Epidermal melanocyte (primary cell): ENCODE data around the gene HYDIN.
"Not testable (repeated sequence)": the region's sequence is repeated elsewhere in the genome, so short reads cannot be mapped to it uniquely, and the experiment has no call there.

Experiments used
- DNase-seq: peaks from one replicate; pipeline ENCODE4 v3.0.0; 2011; ENCODE audit warnings: low spot score; ENCODE audit not compliant: insufficient read length

The HYDIN gene

DNA sequence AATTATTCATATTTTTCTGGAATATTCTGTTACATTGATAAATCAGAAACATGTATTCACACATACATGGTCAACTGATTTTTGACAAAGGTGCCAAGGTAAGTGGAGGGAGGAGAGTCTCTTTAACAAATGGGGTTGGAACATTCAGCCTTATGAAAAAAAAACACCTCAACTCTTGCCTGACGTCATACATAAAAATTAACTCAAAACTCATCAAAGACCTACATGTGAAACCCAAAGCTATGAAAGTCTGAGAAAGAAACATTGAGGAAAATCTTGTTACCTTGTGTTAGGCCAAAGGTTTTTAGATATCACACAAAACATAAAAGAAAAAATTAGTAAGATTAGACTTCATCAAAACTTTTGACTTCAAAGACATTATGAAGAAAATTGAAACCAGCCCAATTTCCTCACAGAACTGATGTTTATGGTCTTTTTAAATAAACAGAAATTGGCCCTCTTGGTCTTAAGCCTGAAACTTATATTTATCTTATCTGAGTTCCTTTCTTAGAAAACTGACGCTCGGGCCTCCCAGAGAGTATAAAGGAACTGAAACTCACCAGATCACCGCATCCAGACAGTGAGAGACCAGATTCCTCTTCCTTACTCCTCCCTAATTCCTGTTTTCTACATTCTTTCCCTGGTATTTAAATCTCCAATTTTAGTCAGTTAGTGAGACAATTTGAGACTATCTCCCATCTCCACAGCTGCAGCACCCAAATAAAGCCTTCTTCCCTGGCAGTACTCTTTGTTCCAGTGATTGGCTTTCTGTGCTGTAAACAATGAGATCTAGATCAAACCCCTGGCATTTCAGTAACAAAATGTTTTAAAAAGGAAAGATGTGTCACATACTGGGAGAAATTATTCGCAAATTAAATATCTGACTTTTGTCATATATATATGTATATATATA lies 4.0 kb downstream of the HYDIN start:
- DNase-seq = no peak

DNA sequence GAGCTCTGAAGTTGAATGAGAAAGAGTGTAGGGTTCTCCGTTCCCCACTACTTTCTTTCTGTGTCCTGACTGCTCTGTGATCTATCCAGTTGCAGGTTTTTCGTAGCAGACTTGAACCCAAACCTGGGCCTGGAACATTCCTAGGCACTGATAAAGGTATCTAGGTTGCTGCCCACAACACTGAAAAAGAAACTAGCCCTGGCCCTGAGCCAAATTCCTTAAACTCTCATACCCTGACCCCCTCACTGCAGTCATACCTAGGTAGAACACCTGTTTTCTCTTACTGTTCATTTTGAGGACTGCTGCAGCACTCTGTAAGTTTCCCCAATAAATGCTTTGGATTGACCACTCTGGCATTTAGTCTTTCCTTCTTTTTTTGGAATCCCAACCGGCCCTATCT lies 5.4 kb downstream of the HYDIN start:
- DNase-seq = no peak

- no peak for DNase-seq
Measured at GRCh38 chr16:71218306-71218963, 12.1 kb downstream of the HYDIN start.

DNA sequence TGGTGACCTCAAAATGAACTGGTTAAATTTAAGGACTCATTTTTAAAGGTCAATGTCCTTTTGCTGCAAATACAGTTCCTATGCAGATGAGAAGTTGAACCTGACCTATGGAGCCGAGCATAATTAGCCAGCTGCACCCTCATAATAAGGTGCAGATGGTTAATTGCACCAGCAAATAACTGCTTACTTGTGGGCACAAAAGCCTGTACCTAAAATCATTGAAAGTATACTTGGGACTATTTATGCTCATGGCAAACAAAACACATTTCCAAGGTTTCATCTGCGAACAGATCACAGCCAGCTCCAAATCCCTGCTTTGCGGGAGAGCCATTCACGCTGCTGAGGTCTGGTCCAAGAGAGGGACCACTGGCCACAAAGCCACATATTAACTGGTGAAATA lies 13.0 kb downstream of the HYDIN start:
- DNase-seq = no peak

GRCh38 chr16:71216714-71217113 lies 13.8 kb downstream of the HYDIN start:
- no peak for DNase-seq

DNA sequence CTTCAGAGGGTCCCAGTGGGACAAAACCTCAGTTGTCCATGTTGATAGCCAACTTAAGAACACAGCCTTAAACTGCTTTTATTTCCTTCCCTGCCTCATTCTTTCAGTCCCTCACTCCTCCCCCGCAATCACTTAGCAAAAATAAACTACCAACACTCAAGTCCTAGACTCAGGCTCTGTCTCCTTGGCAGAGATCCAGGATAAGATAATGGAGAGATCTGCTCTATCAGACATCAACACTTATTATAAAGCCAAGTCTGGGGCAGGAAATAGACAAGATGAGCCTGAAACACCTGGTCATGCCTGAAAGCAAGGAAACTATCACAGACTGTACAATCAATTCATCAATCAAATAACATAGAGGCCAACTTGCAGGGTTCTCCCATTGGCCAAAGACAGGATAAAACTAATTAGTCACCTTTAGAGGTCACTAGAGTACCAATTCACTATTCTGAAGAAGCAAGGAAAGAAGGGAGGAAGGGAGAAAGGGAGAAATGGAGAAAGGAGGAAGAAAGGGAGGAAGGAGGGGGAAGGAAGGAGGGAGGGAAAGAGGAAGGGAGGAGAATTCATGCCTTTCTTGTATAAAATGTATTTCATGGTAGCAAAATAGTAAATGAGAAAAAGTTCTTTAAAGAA lies 15.7 kb downstream of the HYDIN start:
- no peak for DNase-seq

DNA sequence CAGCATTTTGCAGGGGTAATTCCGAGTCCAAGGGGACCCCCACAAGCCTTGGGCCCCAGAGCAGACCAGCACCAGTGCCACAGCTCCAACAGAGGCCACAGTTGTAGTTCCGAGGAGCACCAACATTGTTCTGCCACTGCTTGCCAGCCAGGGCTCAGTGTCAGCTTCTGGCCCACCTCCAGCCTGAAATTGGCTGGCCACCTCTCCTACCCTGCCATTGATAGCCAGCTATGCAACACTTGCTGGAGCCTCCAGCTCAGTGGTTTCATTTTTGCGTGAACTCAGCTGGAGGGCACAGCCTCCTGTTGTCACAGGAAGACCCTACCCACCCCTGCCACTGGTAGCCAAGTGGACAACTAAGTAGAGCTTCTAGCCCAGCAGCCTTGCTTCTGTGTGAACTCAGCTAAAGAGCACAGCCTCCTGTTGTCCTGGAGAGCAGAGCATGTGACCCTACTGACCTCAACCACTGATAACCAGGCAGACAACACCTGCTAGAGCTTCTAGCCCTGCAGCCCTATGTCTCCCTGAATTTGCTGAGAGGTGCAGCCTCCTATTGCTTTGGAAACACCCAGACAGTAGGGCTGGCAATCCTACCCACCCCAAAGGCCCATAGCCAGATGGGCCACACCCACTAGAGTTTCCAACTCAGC lies 24.9 kb downstream of the HYDIN start:
- DNase-seq = no peak

DNA sequence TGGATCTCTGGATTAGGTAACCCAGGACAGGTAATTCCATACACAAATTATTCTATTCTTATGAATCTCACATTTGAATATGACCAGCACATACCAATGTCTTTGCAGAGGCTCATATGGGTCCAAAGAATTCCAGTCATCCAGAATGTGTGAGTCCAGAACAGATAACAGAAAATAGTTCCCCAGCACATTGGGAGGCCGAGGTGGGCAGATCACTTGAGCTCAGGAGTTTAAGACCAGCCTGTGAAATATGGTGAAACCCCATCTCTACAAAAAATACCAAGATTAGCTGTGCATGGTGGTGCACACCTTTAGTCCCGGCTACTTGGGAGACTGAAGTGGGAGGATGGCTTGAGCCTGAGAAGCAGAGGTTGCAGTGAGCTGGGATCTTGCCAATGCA lies 26.9 kb downstream of the HYDIN start:
- no peak for DNase-seq

- no peak for DNase-seq
Measured at GRCh38 chr16:71201556-71201955, 29.0 kb downstream of the HYDIN start.

DNA sequence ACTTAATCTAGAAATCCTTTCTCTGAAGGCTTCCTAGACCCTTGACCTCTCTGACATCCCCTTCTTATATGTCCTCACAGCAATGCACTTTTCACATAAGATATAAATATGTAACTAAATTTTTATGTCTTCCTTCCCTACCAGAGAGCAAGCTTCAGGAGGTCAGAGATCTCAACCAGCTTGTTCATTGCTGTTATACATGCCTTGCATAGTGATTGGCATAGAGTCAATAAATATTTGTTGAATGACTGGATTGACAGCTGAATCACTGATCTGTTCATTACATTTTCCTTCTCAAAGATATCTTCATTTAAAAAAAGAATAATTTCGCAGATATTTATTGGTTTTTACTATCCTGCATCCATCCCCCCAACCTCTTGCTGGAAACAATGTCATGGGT lies 29.5 kb downstream of the HYDIN start:
- DNase-seq = no peak

- no peak for DNase-seq
Measured at GRCh38 chr16:71198408-71198807, 32.1 kb downstream of the HYDIN start.

DNA sequence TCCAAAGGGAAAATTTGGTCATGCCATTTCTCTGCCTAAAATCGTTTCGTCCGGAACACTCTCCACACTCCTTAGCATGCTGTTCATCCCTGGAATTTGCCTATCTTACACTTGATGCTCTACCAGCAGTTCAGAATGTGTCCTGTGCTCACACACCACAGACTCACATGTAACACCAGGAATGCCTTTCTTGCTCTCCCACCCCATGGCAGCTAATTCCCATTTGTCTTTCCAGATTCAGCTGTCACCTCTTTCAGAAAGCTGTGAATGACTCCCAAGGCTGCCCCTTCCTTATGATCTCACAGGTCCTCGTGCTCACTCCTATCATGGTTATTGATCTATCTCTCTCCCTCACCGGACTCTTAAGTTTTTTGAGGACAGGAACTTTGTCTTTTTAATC lies 38.1 kb downstream of the HYDIN start:
- no peak for DNase-seq

DNA sequence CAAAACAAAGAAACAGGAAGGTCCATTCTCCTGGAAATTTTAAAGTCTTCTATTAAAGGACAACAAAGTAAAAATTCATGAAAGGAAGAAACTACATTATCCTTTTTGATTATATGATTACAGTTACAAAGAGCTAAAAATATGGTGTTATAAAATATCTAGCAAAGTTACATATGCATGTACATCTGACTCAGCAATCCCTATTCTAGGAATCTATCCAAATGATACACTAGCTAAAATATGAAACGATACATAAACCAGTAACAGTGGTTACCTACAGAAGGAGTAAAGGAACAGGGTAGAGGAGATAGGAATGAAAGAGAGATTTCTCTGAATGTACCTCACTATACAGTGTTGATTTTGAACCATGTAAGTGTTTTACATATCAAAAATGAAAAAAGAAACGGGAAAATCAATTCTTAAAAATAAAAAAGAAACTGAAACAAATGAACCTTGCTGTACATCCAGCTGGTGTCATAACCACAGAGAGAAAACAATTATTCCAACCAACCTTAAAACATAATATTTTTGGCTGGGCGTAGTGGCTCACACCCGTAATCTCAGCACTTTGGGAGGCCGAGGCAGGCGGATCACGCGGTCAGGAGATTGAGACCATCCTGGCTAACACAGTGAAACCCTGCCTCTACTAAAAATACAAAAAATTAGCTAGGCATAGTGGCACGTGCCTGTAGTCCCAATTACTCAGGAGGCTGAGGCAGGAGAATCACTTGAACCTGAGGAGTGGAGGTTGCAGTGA lies 41.4 kb downstream of the HYDIN start:
- DNase-seq = no peak

DNA sequence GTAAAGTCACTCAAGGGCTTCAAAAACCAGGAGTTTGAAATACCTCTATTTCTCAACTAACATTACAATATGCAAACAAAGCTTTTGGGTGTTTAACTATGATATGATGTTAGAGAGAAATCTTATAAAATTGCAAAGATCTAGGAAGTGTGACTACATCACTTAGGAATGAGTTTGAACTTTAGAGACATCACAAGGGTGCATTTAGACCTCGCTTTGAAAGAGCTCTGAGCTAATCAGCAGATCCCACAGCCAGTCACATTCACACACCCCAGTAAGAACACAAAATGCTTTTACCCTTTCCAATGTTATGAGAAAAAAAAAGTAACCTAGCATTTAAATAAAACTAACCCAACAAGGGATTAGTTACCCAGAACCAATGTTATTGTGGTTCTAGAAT lies 45.2 kb downstream of the HYDIN start:
- no peak for DNase-seq

GRCh38 chr16:71179569-71179968 lies 51.0 kb downstream of the HYDIN start:
- no peak for DNase-seq

DNA sequence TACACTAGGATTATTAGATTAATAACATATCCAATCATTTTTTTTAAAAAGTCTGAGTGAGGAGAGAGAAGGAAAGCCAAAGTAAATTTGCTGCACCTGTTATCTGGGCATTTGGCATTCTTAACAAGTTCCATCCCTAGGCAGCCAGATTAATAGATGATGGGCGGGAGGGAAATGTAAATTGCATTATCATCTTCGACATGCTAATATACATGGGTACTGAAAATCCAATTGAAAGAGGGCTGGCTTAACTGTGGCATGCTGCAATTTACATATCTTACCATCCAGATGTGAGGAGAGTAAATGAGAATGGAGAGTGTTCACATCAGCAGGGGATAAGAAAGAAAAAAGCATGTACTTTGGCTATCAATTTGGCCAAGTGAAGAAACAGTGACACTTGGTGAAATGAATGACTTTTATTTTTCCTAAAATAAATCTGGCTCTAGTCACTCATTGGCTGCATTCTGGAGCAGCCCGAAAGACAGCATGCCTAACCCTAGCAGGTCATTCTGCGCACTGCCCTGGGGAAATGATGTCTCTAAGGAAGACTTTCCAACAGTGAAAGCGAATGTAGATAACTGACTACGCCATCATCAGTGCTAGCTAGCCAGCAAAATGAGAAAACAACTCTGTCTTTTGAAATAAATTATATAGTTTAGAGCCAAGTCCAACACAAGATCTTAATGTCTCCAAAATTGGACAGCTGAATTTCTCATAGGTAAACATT lies 57.9 kb downstream of the HYDIN start:
- DNase-seq = no peak

DNA sequence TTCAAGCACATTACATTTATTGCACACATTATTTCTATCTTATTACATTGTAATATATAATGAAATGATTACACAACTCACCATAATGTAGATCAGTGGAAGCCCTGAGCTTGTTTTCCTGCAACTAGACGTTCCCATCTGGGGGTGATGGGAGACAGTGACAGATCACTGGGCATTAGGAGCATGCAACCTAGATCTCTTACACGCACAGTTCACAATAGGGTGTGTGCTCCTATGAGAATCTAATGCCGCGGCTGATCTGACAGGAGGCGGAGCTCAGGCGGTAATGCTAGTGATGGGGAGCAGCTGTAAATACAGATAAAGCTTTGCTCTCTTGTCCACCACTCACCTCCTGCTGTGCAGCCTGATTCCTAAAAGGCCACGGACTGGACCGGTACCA lies 69.5 kb downstream of the HYDIN start:
- not testable (repeated sequence) for DNase-seq

- not testable (repeated sequence) for DNase-seq
Measured at GRCh38 chr16:71157278-71157677, 73.2 kb downstream of the HYDIN start.

DNA sequence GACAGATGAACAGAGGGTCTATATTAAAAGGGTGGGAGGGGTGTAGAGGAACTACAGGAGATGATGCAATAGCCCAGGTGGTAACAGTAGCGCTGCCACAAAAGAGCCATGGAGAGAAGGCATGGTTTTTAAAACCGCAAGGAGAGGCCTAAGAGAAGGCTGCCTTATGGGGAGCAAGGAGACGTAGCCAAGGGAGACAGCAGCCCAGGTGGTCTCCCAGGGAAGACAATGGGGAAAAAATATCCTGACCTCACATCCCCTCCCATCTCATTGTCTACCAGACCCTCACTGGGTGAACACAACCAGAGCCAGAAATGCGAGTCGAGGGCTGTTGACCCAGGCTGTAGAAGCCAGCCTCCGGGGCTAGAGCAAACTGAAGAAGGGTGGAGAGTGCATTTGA lies 77.2 kb downstream of the HYDIN start:
- not testable (repeated sequence) for DNase-seq

DNA sequence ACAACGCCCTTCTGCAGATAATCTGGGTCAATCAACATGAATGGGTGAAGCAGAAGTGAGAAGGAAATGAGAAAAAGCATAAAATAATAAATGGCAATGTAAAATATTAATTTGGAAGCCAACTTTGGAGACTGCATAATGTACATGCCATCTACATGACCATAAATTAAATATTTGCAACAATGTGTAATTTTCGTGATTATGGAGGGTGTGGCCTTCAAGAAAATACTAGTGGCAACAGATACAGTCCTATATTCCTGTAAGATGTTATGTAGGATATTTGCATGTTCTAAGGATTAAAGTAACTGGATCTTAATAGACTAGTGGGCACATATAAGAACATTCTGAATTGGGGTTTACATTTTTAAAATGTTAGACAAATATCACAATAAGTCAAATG lies 78.9 kb downstream of the HYDIN start:
- not testable (repeated sequence) for DNase-seq
